HepG2 (cell line): ENCODE measurements around the gene UCN. TPM values are rescaled to one million over a fixed set of nuclear protein-coding genes. Genes with fewer than 3 reads are reported as not detected.

Experiments
- FLYWCH1 ChIP-seq: sonication (generic); formaldehyde crosslinking; IDR thresholded peaks from 2 replicates; pipeline ENCODE4 v1.8.1; 2023; ENCODE audit warnings: mild to moderate bottlenecking, missing genetic modification reagents
- HDAC2 ChIP-seq: sonication (generic); formaldehyde crosslinking; IDR thresholded peaks from 2 replicates; pipeline ENCODE4 v1.4.0; 2020; ENCODE audit warnings: missing genetic modification reagents
- ISX ChIP-seq: sonication (generic); formaldehyde crosslinking; conservative IDR thresholded peaks from 2 replicates; pipeline ENCODE4 v1.5.0; 2020; ENCODE audit warnings: missing genetic modification reagents
- KLF13 ChIP-seq: sonication (generic); formaldehyde crosslinking; IDR thresholded peaks from 2 replicates; pipeline ENCODE4 v1.4.0; 2020; ENCODE audit warnings: mild to moderate bottlenecking, missing genetic modification reagents
- KLF6 ChIP-seq: IDR thresholded peaks from 2 replicates; pipeline ENCODE4 v1.8.0; 2016; ENCODE audit warnings: missing biosample characterization, missing genetic modification reagents
- PHF8 ChIP-seq: sonication (generic); formaldehyde crosslinking; IDR thresholded peaks from 2 replicates; pipeline ENCODE4 v1.5.0; 2020; ENCODE audit warnings: missing genetic modification reagents
- RFX5 ChIP-seq: IDR thresholded peaks from 2 replicates; pipeline ENCODE4 v1.6.1; 2011; ENCODE audit warnings: low read depth, low read length, improper control_type of control experiment
- SCMH1 ChIP-seq: sonication (generic); formaldehyde crosslinking; IDR thresholded peaks from 2 replicates; pipeline ENCODE4 v1.9.0; 2021; ENCODE audit warnings: missing genetic modification reagents, mild to moderate bottlenecking, borderline replicate concordance
- ZNF589 ChIP-seq: sonication (generic); formaldehyde crosslinking; conservative IDR thresholded peaks from 2 replicates; pipeline ENCODE4 v1.8.0; 2022; ENCODE audit warnings: mild to moderate bottlenecking, moderate library complexity, missing genetic modification reagents
- ZNF720 ChIP-seq: sonication (generic); formaldehyde crosslinking; IDR thresholded peaks from 2 replicates; pipeline ENCODE4 v1.4.0; 2020; ENCODE audit warnings: missing genetic modification reagents
- polyA plus RNA-seq, 8 experiments: library from polyadenylated mRNA; depleted of rRNA in 3 of 8; stranded (reverse) in 7 of 8; unstranded in 1 of 8; fragments of >200 nt; fragmentation: Illumina TruSeq in 4 of 8; extraction: Trizol in 4 of 8; gene quantifications; 2 replicates each; pipeline versions ENCODE4 v1.2.1 to v1.2.3, GENCODE V29; 2011 to 2016; ENCODE audit warnings: low read depth in 4 of 8, missing spikeins in 1 of 8, mixed read lengths in 1 of 8; ENCODE audit not compliant: insufficient read depth in 1 of 8
- total RNA-seq, 5 experiments: library from RNA; depleted of rRNA; stranded (reverse); fragments of >200 nt; fragmentation: Illumina TruSeq; extraction: Trizol; gene quantifications; 2 replicates each; pipeline ENCODE4 v1.2.3, GENCODE V29; 2016; ENCODE audit warnings: low read depth in 1 of 5
- TF ChIP-seq, protein P1 (sequence below): sonication (generic); formaldehyde crosslinking; IDR thresholded peaks from 2 replicates; pipeline ENCODE4 v1.8.0; 2022; ENCODE audit warnings: missing genetic modification reagents, mild to moderate bottlenecking, moderate library complexity, borderline replicate concordance
- TF ChIP-seq, protein P2 (sequence below): sonication (generic); formaldehyde crosslinking; IDR thresholded peaks from 2 replicates; pipeline ENCODE4 v1.5.1; 2020; ENCODE audit warnings: missing genetic modification reagents, mild to moderate bottlenecking, borderline replicate concordance
- TF ChIP-seq, protein P3 (sequence below): sonication (generic); formaldehyde crosslinking; IDR thresholded peaks from 2 replicates; pipeline ENCODE4 v1.5.0; 2020; ENCODE audit warnings: mild to moderate bottlenecking, missing genetic modification reagents, borderline replicate concordance
- TF ChIP-seq, protein P4 (sequence below): sonication (generic); formaldehyde crosslinking; IDR thresholded peaks from 2 replicates; pipeline ENCODE4 v1.5.0; 2020; ENCODE audit warnings: missing genetic modification reagents, mild to moderate bottlenecking, borderline replicate concordance
- TF ChIP-seq, protein P5 (sequence below): sonication (generic); formaldehyde crosslinking; IDR thresholded peaks from 2 replicates; pipeline ENCODE4 v1.4.0; 2020; ENCODE audit warnings: mild to moderate bottlenecking, low read depth, missing genetic modification reagents
- TF ChIP-seq, protein P6 (sequence below): sonication (generic); formaldehyde crosslinking; IDR thresholded peaks from 2 replicates; pipeline ENCODE4 v1.4.0; 2020; ENCODE audit warnings: missing genetic modification reagents

UCN gene
- total and polyA plus RNA-seq, 2 of the 13 experiments (the other 11 are each of a cell fraction or from before 2014, with no cell fraction given) = 1.2 to 2.3 TPM

DNA sequence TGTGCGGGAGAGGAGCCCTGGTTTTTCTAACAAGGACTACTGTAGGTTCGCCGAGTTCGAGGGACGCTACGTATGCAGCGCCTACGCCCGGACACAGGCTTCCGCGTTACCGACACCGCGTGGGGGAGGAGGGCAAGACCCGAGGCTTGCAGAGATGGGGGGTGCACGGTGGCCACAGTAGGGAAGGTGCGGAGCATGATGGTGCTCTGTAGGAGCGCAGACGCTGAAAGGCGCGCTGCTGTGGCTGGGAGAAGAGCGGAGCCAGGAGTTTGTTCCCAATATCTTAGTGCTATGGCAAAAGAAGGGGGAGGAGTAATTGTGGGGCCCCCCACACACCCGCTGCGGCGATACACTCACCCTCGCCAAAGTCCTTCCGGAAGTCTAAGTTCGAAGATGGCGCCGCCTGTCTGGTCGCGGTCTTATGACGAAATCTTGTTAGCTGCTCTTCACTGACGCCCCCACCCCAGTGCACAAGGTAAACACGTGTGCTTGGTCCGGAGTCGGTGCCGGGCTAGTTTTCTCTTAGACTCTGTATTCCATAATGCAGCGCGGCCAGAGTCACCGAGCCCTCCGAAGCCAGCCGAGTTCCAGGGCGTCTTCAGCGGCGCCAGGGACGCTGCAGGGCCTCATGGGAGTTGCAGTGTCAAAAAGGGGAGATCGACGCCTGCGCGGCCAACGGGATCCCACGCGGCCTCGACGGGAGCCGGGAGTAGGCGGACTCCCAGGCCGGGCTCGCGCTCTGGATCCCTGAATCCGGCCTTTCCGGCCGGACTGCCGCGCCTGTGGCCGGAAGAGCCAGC, 48.3 kb upstream of the UCN start, which contains the start of gene GTF3C2 (continued):
- TF ChIP-seq, protein P1, sequence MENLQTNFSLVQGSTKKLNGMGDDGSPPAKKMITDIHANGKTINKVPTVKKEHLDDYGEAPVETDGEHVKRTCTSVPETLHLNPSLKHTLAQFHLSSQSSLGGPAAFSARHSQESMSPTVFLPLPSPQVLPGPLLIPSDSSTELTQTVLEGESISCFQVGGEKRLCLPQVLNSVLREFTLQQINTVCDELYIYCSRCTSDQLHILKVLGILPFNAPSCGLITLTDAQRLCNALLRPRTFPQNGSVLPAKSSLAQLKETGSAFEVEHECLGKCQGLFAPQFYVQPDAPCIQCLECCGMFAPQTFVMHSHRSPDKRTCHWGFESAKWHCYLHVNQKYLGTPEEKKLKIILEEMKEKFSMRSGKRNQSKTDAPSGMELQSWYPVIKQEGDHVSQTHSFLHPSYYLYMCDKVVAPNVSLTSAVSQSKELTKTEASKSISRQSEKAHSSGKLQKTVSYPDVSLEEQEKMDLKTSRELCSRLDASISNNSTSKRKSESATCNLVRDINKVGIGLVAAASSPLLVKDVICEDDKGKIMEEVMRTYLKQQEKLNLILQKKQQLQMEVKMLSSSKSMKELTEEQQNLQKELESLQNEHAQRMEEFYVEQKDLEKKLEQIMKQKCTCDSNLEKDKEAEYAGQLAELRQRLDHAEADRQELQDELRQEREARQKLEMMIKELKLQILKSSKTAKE (CRISPR knock-in tag) = peak; percentile 51
- peak; percentile 17; the same call in 1 of the 2 replicates for TF ChIP-seq RFX5
- no peak; the same call in none of the 2 replicates for TF ChIP-seq ZNF589 (CRISPR knock-in tag)
- no peak for TF ChIP-seq SCMH1 (CRISPR knock-in tag)
- TF ChIP-seq, protein P2, sequence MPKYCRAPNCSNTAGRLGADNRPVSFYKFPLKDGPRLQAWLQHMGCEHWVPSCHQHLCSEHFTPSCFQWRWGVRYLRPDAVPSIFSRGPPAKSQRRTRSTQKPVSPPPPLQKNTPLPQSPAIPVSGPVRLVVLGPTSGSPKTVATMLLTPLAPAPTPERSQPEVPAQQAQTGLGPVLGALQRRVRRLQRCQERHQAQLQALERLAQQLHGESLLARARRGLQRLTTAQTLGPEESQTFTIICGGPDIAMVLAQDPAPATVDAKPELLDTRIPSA (CRISPR knock-in tag) = peak; percentile 91
- TF ChIP-seq, protein P3, sequence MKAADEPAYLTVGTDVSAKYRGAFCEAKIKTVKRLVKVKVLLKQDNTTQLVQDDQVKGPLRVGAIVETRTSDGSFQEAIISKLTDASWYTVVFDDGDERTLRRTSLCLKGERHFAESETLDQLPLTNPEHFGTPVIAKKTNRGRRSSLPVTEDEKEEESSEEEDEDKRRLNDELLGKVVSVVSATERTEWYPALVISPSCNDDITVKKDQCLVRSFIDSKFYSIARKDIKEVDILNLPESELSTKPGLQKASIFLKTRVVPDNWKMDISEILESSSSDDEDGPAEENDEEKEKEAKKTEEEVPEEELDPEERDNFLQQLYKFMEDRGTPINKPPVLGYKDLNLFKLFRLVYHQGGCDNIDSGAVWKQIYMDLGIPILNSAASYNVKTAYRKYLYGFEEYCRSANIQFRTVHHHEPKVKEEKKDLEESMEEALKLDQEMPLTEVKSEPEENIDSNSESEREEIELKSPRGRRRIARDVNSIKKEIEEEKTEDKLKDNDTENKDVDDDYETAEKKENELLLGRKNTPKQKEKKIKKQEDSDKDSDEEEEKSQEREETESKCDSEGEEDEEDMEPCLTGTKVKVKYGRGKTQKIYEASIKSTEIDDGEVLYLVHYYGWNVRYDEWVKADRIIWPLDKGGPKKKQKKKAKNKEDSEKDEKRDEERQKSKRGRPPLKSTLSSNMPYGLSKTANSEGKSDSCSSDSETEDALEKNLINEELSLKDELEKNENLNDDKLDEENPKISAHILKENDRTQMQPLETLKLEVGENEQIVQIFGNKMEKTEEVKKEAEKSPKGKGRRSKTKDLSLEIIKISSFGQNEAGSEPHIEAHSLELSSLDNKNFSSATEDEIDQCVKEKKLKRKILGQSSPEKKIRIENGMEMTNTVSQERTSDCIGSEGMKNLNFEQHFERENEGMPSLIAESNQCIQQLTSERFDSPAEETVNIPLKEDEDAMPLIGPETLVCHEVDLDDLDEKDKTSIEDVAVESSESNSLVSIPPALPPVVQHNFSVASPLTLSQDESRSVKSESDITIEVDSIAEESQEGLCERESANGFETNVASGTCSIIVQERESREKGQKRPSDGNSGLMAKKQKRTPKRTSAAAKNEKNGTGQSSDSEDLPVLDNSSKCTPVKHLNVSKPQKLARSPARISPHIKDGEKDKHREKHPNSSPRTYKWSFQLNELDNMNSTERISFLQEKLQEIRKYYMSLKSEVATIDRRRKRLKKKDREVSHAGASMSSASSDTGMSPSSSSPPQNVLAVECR (CRISPR knock-in tag) = peak; percentile 99
- no peak for TF ChIP-seq FLYWCH1 (CRISPR knock-in tag)
- TF ChIP-seq, protein P4, sequence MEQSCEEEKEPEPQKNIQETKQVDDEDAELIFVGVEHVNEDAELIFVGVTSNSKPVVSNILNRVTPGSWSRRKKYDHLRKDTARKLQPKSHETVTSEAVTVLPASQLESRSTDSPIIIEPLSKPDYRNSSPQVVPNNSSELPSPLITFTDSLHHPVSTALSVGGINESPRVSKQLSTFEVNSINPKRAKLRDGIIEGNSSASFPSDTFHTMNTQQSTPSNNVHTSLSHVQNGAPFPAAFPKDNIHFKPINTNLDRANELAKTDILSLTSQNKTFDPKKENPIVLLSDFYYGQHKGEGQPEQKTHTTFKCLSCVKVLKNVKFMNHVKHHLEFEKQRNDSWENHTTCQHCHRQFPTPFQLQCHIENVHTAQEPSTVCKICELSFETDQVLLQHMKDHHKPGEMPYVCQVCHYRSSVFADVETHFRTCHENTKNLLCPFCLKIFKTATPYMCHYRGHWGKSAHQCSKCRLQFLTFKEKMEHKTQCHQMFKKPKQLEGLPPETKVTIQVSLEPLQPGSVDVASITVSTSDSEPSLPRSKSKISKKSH (CRISPR knock-in tag) = peak; percentile 86; the same call in 1 of the 2 replicates
- 0 out of 2 replicates have a peak, but pooled peaks have one; percentile 42 for TF ChIP-seq ZNF720 (CRISPR knock-in tag)
- no peak for TF ChIP-seq ISX (CRISPR knock-in tag)
- TF ChIP-seq KLF6 (CRISPR knock-in tag) = peak; percentile 86; the same call in 1 of the 2 replicates
- TF ChIP-seq, protein P5, sequence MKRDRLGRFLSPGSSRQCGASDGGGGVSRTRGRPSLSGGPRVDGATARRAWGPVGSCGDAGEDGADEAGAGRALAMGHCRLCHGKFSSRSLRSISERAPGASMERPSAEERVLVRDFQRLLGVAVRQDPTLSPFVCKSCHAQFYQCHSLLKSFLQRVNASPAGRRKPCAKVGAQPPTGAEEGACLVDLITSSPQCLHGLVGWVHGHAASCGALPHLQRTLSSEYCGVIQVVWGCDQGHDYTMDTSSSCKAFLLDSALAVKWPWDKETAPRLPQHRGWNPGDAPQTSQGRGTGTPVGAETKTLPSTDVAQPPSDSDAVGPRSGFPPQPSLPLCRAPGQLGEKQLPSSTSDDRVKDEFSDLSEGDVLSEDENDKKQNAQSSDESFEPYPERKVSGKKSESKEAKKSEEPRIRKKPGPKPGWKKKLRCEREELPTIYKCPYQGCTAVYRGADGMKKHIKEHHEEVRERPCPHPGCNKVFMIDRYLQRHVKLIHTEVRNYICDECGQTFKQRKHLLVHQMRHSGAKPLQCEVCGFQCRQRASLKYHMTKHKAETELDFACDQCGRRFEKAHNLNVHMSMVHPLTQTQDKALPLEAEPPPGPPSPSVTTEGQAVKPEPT = peak; percentile 17; the same call in 1 of the 2 replicates
- TF ChIP-seq KLF13 (CRISPR knock-in tag) = peak; percentile 95
- peak; percentile 76 for TF ChIP-seq PHF8 (CRISPR knock-in tag)
- TF ChIP-seq, protein P6, sequence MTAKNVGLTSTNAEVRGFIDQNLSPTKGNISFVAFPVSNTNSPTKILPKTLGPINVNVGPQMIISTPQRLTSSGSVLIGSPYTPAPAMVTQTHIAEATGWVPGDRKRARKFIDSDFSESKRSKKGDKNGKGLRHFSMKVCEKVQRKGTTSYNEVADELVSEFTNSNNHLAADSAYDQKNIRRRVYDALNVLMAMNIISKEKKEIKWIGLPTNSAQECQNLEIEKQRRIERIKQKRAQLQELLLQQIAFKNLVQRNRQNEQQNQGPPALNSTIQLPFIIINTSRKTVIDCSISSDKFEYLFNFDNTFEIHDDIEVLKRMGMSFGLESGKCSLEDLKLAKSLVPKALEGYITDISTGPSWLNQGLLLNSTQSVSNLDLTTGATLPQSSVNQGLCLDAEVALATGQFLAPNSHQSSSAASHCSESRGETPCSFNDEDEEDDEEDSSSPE (CRISPR knock-in tag) = peak; percentile 88
- TF ChIP-seq HDAC2 = peak; percentile 40; the same call in 1 of the 2 replicates
